AG10803 (cell line): ENCODE measurements around the gene STC2.

Experiments used
- DNase-seq: peaks from one replicate; pipeline ENCODE4 v3.0.0; 2010; ENCODE audit warnings: low read depth
- H3K4me3 ChIP-seq: 2 replicates; pipeline ENCODE4 v1.5.1; 2011; ENCODE audit warnings: mild to moderate bottlenecking, low read length, control low read depth
- CTCF ChIP-seq: conservative IDR thresholded peaks from 2 replicates; pipeline ENCODE4 v1.5.1; 2011; ENCODE audit warnings: mild to moderate bottlenecking, low read length, control low read depth, inconsistent platforms

Gene STC2

DNA sequence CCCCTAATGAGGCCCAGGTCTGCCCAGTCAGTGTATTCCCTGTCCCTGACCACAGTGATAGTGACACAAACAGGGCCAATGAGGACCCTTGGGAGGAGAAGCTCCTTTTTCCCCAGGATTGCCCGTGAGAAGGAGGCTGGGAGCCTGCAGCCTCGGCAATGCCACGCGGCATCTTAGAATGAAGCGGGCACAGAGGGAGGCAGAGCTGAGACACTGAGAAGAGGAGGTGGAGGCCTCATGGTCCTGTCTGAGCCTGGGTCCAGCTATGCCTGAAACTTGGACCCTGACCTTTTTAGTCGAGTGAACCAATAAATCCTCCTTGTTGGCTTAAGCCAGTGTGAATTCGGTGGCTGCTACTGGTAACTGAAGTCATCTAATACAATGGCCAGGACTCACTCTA is 28.4 kb downstream of the STC2 start:
- no peak overlapping the region for H3K4me3 ChIP-seq
- TF ChIP-seq CTCF = no peak
- no peak for DNase-seq

- H3K4me3 ChIP-seq = no peak overlapping the region
- DNase-seq = no peak
Measured at GRCh38 chr5:173298213-173298926, 29.8 kb downstream of the STC2 start.

GRCh38 chr5:173297813-173298212 is 30.4 kb downstream of the STC2 start:
- DNase-seq = no peak
- no peak for TF ChIP-seq CTCF
- H3K4me3 ChIP-seq = no peak overlapping the region

More at GRCh38 chr5:173298213-173298926, 29.8 kb downstream of the STC2 start:
- TF ChIP-seq CTCF = no peak

- DNase-seq = no peak
- no peak overlapping the region for H3K4me3 ChIP-seq
- TF ChIP-seq CTCF = no peak
Measured at GRCh38 chr5:173296737-173297676, 31.2 kb downstream of the STC2 start.

- TF ChIP-seq CTCF = no peak
- DNase-seq = no peak
- no peak overlapping the region for H3K4me3 ChIP-seq
Measured at GRCh38 chr5:173295796-173296195, 32.4 kb downstream of the STC2 start.

DNA sequence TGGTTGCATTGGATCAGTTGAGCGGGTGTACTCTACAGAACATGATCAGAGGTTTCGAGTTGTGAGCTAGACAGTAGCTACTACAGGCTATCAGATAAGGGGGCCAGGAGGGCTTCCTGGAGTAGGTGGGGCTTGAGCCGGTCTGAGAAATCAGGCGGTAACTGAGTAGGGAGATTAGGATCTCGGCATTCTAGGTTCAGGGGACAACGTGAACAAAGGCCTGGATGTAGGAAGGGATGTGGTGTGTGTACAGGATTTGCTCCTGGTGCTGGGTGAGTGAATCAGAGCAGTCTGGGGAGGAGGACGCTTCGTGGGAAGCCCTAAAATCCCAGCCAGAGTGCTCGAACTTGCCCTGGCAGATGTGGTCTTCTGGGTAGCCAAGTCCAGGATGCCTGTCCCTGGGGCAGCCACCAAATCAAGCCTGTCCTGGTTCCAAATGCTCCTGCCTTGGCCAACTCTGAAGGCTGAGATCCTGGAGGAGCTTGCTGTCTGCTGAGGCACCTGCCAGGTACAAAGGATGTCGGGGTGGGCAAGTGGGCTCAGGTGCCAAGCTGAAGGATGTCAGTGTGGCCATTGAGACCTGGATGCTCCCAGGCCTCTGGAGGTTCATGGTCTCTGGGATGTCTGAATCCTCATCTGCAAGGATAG is 33.4 kb downstream of the STC2 start:
- DNase-seq = no peak
- no peak for TF ChIP-seq CTCF
- H3K4me3 ChIP-seq = no peak overlapping the region
